ENCODE results near the gene ANKRD11.
"Not testable (repeated sequence)": the region's sequence is repeated elsewhere in the genome, so short reads cannot be mapped to it uniquely, and the experiment has no call there.

The ANKRD11 gene

DNA sequence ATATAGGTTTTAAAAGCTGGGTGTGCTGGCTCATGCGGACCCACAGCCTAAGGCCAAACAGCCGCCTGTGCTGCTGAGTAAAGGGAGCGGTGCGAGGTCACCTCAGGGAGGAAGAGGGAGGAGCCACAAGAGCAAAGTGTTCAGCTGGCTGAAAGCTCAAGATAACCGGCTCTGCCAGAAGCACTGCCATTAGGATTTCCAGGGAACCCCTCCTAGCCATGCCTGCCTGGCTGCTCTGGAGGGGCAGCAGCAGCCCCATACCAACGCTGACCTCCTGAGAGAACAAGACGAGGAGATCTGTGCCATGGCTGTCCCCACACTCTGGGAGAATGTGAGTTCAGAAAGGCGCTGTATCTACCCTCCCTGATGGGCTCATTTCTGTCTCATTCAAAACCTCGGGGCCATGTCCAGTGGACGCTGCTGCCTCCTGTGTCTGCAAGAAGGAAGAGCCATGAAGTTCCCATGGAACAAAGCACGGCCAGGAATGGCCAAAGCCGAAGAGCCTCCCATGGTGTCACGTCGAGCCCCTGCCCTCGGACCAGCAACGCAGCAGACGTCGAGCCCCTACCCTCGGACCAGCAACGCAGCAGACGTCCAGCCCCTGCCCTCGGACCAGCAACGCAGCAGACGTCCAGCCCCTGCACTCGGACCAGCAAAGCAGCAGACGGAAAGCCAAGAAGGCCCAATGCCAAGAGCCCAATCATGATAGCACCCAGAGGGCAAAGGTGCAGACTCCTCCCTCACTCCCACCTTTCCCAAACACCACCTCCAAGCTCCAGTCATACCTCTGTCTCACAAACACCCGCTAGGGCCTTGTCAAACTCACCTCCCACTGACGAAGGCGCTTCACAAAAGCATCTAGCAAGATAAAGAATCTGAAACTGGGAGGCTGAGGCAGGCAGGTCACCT lies 107.0 kb downstream of the ANKRD11 start:
- no peak for DNase-seq (ENCODE audit: low read depth, low spot score)

- not testable (repeated sequence) for DNase-seq (ENCODE audit: low read depth, low spot score)
Measured at GRCh38 chr16:89382555-89382954, 107.8 kb downstream of the ANKRD11 start.

DNA sequence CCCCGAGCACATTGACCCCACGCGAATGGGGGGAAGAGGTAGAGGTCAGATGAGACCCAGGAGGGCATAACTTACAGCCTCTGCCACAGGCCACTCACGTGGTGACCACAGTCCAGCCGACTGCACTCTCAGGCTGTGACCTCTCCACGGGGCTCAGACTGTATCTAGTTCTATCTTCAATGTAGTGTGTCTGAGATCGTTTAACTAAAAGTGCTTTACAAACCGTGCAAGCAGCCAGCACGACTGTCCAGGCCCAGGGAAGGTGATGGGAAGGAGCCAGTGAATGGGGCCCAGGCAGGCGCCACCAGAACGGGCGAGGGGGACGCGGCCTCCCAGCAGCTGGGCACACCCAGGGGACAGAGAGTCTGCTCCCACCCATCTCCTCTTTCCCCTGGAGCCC lies 108.6 kb downstream of the ANKRD11 start:
- no peak for DNase-seq (ENCODE audit: low read depth, low spot score)

DNA sequence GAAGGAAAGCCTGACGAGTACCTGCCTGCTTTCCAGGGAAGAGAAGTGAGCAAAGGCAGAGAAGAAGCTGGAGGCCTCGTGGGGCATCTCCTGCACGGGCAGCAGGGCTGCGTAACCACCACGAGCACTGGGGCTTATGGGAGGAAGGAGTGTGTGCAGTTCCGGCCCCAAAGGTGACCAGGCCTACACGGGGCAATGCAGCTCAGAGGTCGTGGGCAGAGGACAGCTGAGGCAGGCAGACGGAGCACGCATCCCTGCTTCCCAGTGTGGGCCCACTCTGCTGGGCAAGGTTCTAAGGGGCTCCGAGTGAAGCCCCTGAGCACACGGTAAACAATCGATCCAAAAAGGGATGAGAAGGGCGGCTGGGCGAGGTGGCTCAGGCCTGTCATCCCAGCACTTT lies 109.7 kb downstream of the ANKRD11 start:
- no peak for DNase-seq (ENCODE audit: low read depth, low spot score)

GRCh38 chr16:89378947-89379771 lies 111.2 kb downstream of the ANKRD11 start:
- DNase-seq (ENCODE audit: low read depth, low spot score), result no peak

DNA sequence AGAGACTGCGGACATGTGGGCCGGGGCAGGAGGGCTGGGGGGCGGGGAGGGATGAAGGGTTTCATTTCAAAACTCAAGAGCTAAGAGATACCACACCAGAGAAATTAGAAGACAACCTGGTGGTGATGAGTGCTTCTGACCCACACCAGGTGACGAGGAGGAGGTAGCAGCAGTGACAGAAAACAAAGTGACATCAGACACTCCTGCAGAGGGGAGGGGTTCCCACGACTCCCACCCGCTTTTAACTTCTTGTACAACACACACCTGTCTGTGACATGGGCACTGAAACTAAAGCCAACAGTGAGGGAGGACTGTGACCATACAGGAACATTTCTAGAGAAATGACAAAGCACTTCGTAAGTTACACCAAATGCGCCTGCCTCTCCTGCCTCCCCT lies 112.9 kb downstream of the ANKRD11 start:
- DNase-seq (ENCODE audit: low read depth, low spot score), result no peak

DNA sequence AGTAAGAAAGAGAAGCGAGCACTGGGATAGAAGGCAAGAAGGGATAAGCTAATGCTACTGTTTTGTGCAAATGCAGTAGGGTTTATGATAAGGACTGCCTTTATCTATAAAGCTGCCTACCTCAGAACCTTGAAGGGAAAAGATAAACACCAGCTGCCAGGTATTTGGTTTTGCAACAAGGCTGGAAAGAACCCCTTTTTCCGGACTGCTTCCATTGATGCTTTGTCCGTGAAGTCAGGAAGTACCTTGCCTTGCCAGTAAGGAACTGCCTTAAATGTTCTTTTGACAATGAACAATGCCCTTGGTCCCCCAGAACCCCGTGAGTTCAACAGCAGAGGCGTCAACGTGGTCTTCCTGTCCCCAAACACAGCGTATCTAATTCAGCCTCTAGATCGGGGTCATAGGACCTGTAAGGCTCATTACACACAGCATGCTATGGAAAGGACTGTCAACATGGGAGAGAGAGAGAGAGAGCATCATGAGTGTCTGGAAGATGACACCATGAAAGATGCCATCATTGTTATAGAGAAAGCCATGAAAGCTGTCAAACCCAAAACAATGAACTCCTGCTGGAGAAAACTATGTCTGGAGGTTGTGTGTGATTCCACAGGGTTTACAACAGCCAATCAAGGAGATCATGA lies 113.4 kb downstream of the ANKRD11 start:
- no peak for DNase-seq (ENCODE audit: low read depth, low spot score)

- DNase-seq (ENCODE audit: low read depth, low spot score), result no peak
Measured at GRCh38 chr16:89375686-89376085, 114.7 kb downstream of the ANKRD11 start.

DNA sequence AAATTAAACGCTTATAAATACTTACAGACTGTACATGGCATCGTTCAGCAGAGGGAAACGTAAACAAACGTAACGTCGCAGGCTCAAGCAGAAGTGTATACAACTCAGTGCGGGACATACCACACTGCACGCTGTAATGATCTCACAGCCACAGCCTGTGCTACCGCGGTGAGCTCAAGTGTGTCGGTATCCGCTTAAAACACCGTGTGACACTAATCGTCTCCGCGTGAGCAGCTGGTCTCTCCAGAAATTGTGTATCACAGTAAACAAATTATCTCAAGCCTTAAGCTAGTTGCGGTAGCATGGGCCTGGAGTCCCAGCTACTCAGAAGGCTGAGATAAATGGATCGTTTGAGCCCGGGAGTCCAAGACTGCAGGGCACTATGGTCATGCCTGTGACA lies 115.3 kb downstream of the ANKRD11 start:
- DNase-seq (ENCODE audit: low read depth, low spot score), result no peak

DNA sequence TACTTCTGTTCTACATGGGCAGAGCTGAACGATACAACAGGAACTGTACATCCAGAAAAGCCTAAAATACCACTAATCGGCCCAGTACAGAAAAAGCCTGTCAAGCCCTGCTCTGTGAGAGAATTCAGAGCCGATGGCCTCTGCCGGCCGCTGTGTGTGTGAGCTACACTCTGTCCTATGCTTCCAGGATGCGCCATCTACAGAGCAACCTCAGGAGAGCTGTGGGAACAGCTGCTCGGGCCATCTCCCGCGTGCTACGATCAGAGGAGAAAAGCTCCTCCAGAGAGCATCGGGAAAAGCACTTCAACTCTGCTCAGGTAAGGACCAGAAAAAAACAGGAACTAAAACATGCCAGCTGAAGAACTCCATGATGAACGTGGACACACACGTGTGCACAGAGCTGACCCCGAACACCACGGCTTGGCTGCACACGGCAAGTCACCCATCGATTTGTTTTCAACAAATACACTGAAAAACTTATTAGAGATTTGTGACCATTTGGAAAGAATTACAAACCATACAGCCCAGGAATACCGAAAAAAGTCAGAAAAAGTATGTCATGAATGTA lies 115.9 kb downstream of the ANKRD11 start:
- DNase-seq (ENCODE audit: low read depth, low spot score), result no peak

DNA sequence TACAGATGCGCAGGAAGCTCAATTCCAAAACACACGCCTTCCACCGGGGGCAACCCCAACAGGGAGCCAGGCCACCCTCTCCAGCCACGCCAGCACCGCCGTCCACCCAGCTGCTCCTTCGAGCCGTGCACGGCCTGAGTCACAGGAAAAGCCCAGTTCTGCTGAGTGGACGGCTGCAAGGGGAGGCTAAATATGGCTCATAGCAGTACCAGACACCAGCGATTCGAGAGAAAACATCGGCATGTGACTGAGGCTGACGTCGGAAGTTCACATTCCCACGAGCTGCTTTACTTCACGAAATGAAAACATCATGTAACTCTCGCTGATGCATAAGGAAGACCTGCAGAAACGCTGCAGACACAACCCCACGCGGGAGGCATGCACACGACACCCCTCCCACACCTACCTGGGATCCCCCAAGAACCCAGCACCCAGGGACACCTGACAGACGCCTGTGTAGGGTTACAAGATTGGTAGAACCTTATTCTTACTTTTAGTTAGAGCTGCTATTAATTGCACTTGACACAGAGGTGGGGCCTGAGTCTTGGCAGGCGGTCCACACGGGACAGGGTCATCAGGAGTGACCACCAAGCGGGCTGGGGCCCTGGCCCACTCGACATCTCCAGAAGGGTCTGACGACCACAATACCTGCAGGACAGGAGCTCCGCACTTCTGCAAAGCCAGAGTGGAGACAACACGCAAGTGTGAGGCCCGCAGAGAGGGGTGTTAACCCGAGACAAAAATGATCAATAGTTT lies 116.8 kb downstream of the ANKRD11 start:
- DNase-seq (ENCODE audit: low read depth, low spot score), result no peak

GRCh38 chr16:89371968-89372634 lies 118.3 kb downstream of the ANKRD11 start:
- DNase-seq (ENCODE audit: low read depth, low spot score), result no peak

- DNase-seq (ENCODE audit: low read depth, low spot score), result no peak
Measured at GRCh38 chr16:89371386-89371785, 119.0 kb downstream of the ANKRD11 start.

- DNase-seq (ENCODE audit: low read depth, low spot score), result no peak
Measured at GRCh38 chr16:89370601-89371000, 119.8 kb downstream of the ANKRD11 start.

DNA sequence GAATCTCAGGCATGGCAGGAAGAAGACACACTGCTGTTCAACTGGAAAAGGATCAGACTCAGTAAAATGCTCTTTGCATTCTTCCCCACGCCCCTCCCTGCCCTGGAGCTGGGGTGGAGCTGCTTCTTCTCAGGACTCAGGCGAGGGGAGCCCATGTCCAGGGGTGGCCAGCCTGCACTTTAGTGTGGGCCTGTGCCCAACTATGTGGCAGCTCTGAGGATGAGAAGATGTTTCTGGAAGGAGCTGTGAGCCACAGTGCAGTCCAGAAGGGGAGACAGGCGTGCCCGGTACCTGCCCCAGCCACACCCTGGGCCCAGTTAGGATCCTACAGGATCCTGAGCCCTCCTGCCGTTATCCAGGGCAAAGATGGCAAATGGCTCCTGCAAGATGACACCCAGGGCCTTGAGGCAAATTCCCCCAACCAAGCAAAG lies 120.3 kb downstream of the ANKRD11 start:
- no peak for DNase-seq (ENCODE audit: low read depth, low spot score)

DNA sequence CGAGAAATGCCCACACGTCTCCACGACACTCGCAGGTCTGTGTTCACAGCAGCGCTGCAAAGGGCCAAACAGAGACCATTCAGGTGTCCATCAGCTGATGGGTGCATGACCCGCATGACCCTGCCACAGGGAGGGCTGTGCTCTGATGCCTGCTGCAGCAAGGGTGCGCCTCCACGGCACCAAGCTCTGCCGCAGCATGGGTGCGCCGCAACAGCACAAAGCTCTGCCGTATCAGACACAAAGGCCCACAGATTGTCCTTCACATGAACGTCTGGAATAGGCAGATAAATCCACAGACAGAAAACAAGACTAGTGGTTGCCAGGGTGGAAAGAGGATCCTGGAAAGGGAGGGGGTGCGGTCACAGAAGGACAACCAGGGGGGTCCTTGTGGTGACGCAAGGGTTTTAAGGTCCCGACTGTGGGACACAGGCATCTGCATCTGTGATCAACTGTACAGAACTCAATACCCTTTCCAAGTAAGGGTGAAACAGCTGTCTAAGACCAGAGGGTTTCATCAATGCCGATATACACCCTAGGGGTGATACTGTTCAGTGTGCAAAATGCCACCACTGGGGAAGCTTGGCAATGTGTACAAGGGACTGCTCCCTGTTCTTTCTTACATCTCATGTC lies 121.0 kb downstream of the ANKRD11 start:
- no peak for DNase-seq (ENCODE audit: low read depth, low spot score)

GRCh38 chr16:89368604-89369249 lies 121.6 kb downstream of the ANKRD11 start:
- no peak for DNase-seq (ENCODE audit: low read depth, low spot score)

DNA sequence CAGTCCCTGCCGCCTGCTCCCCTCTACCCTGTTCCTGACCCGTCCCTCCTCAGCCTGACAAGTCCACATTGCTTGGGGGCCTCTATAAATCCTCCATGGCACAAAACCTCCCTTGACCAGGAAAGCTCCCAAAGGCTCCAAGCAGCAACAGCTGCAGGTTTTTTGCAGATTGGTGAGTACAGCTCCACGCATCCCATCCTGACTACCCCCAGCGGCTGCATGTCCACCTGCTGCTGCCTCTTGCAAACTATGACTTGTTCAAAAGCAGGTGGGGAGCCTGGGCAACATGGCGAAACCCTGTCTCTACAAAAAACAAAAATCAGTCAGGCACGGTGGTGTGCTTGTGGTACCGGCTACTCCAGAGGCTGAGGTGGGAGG lies 122.8 kb downstream of the ANKRD11 start:
- no peak for DNase-seq (ENCODE audit: low read depth, low spot score)

Measured in iPS DF 19.7 (cell line).